HEK293 (cell line): ENCODE measurements around the gene THSD4.
"Not testable (repeated sequence)": the region's sequence is repeated elsewhere in the genome, so short reads cannot be mapped to it uniquely, and the experiment has no call there.

ENCODE experiments used
- CTCF ChIA-PET: fragments of 350-600 bp; formaldehyde crosslinking; extraction: SDS; loops from one replicate; lab custom pipeline; 2021; ENCODE audit warnings: antibody characterized with exemption; lab: Yijun Ruan, JAX
- POLR2A ChIA-PET: fragments of 300-600 bp; formaldehyde crosslinking; extraction: SDS; loops from one replicate; lab custom pipeline; 2020; ENCODE audit warnings: antibody characterized with exemption, inconsistent platforms; lab: Yijun Ruan, JAX
- H3K27ac ChIP-seq: fragments of 200-500 bp; sonication (Bioruptor generic); 2 replicates; pipeline ENCODE4 v1.5.1; 2014; ENCODE audit warnings: low read depth, low read length, control low read depth, inconsistent platforms; ENCODE audit errors: extremely low read depth
- H3K36me3 ChIP-seq, 2 experiments: fragments of 200-500 bp in 1 of 2; sonication (Bioruptor generic) in 1 of 2; 1 replicate in 1 of 2; 2 replicates in 1 of 2; pipeline ENCODE4 v1.5.1; 2014 to 2017; ENCODE audit warnings: inconsistent platforms in 2 of 2, low read length in 2 of 2; ENCODE audit not compliant: control insufficient read depth in 2 of 2, insufficient read depth in 1 of 2
- H3K4me1 ChIP-seq: fragments of 200-500 bp; sonication (Bioruptor generic); 2 replicates; pipeline ENCODE4 v1.5.1; 2014; ENCODE audit warnings: mild to moderate bottlenecking, low read length, inconsistent platforms; ENCODE audit not compliant: control insufficient read depth, insufficient read depth
- H3K4me3 ChIP-seq: 2 replicates; pipeline ENCODE4 v1.5.1; 2011; ENCODE audit warnings: low read depth, mild to moderate bottlenecking, control low read depth, low read length, moderate library complexity
- H3K9me3 ChIP-seq: fragments of 200-500 bp; sonication (Bioruptor generic); 2 replicates; pipeline ENCODE4 v1.5.1; 2014; ENCODE audit warnings: low read depth, low read length, inconsistent platforms; ENCODE audit not compliant: control insufficient read depth, insufficient read depth
- FEZF1 ChIP-seq: fragments of 450-650 bp; formaldehyde crosslinking; IDR thresholded peaks from 2 replicates; pipeline ENCODE4 v1.5.1; 2016; ENCODE audit warnings: missing biosample characterization, missing genetic modification characterization
- GLI2 ChIP-seq: fragments of 450-650 bp; formaldehyde crosslinking; IDR thresholded peaks from 2 replicates; pipeline ENCODE4; 2017; ENCODE audit warnings: missing biosample characterization, missing genetic modification characterization, low read depth, borderline replicate concordance
- GLI4 ChIP-seq: fragments of 450-650 bp; formaldehyde crosslinking; IDR thresholded peaks from 2 replicates; pipeline ENCODE4 v1.5.1; 2016; ENCODE audit warnings: missing biosample characterization, missing genetic modification characterization
- HIC1 ChIP-seq: fragments of 450-650 bp; formaldehyde crosslinking; IDR thresholded peaks from 2 replicates; pipeline ENCODE4 v1.5.1; 2016; ENCODE audit warnings: missing biosample characterization, missing genetic modification characterization
- HOXC10 ChIP-seq: sonication (generic); formaldehyde crosslinking; IDR thresholded peaks from 2 replicates; pipeline ENCODE4 v1.8.1; 2023; ENCODE audit warnings: mild to moderate bottlenecking, missing genetic modification reagents
- HOXD13 ChIP-seq: sonication (generic); formaldehyde crosslinking; IDR thresholded peaks from 2 replicates; pipeline ENCODE4 v1.8.0; 2022; ENCODE audit warnings: missing genetic modification reagents, borderline replicate concordance
- MZF1 ChIP-seq: fragments of 450-650 bp; formaldehyde crosslinking; IDR thresholded peaks from 2 replicates; pipeline ENCODE4 v1.5.1; 2017; ENCODE audit warnings: missing biosample characterization, missing genetic modification characterization, borderline replicate concordance
- PRDM4 ChIP-seq: fragments of 450-650 bp; formaldehyde crosslinking; IDR thresholded peaks from 2 replicates; pipeline ENCODE4 v1.5.1; 2017; ENCODE audit warnings: missing biosample characterization, missing genetic modification characterization
- TSHZ1 ChIP-seq: fragments of 450-650 bp; formaldehyde crosslinking; IDR thresholded peaks from 2 replicates; pipeline ENCODE4 v1.5.1; 2016; ENCODE audit warnings: missing biosample characterization, missing genetic modification characterization, borderline replicate concordance
- ZBTB1 ChIP-seq: fragments of 450-650 bp; formaldehyde crosslinking; IDR thresholded peaks from 2 replicates; pipeline ENCODE4 v1.5.1; 2016; ENCODE audit warnings: missing biosample characterization, missing genetic modification characterization
- ZBTB8A ChIP-seq: fragments of 450-650 bp; formaldehyde crosslinking; IDR thresholded peaks from 2 replicates; pipeline ENCODE4 v1.5.1; 2016; ENCODE audit warnings: missing biosample characterization, missing genetic modification characterization
- ZEB2 ChIP-seq: fragments of 450-650 bp; formaldehyde crosslinking; IDR thresholded peaks from 2 replicates; pipeline ENCODE4 v1.5.1; 2016; ENCODE audit warnings: missing biosample characterization, missing genetic modification characterization
- ZNF146 ChIP-seq: fragments of 450-650 bp; formaldehyde crosslinking; IDR thresholded peaks from 2 replicates; pipeline ENCODE4 v1.5.1; 2016; ENCODE audit warnings: missing biosample characterization, missing genetic modification characterization
- ZNF169 ChIP-seq: fragments of 450-650 bp; formaldehyde crosslinking; IDR thresholded peaks from 2 replicates; pipeline ENCODE4 v1.5.1; 2016; ENCODE audit warnings: missing biosample characterization, missing genetic modification characterization
- ZNF280D ChIP-seq: fragments of 450-650 bp; formaldehyde crosslinking; IDR thresholded peaks from 2 replicates; pipeline ENCODE4 v1.5.1; 2016; ENCODE audit warnings: missing biosample characterization, missing genetic modification characterization
- ZNF423 ChIP-seq: fragments of 450-650 bp; formaldehyde crosslinking; IDR thresholded peaks from 2 replicates; pipeline ENCODE4 v1.5.1; 2016; ENCODE audit warnings: missing biosample characterization, missing genetic modification characterization
- ZNF510 ChIP-seq: fragments of 450-650 bp; formaldehyde crosslinking; IDR thresholded peaks from 2 replicates; pipeline ENCODE4 v1.5.1; 2018; ENCODE audit warnings: mild to moderate bottlenecking, missing genetic modification characterization, missing biosample characterization; ENCODE audit not compliant: insufficient replicate concordance
- ZNF530 ChIP-seq: fragments of 450-650 bp; formaldehyde crosslinking; IDR thresholded peaks from 2 replicates; pipeline ENCODE4 v1.5.1; 2016; ENCODE audit warnings: low read depth, missing biosample characterization, missing genetic modification characterization
- ZNF555 ChIP-seq: fragments of 450-650 bp; formaldehyde crosslinking; conservative IDR thresholded peaks from 2 replicates; pipeline ENCODE4 v1.5.1; 2017; ENCODE audit warnings: missing biosample characterization, mild to moderate bottlenecking, missing genetic modification characterization, inconsistent platforms
- ZNF580 ChIP-seq: fragments of 450-650 bp; formaldehyde crosslinking; IDR thresholded peaks from 2 replicates; pipeline ENCODE4 v1.5.1; 2016; ENCODE audit warnings: missing biosample characterization, missing genetic modification characterization

The THSD4 gene

GRCh38 chr15:71319424-71319823, 204.2 kb downstream of the THSD4 start:
- peak; percentile 80 for TF ChIP-seq ZNF580 (tag by site-specific recombination)
- TF ChIP-seq ZNF280D (tag by site-specific recombination): peak; percentile 44; the same call in 1 of the 2 replicates
- TF ChIP-seq ZNF146 (tag by site-specific recombination): peak; percentile 98
- POLR2A ChIA-PET, H3K9me3 ChIP-seq, H3K4me1 ChIP-seq, H3K36me3 ChIP-seq, H3K27ac ChIP-seq, H3K4me3 ChIP-seq: not testable (repeated sequence)
- CTCF ChIA-PET: interaction anchor here (0.6 to 1.1 kb wide), 3 partner anchors 11 to 83 kb away, joined by 3 to 4 read pairs (median 3); no protein-coding TSS in a partner anchor

GRCh38 chr15:71319935-71320334, 204.7 kb downstream of the THSD4 start:
- Histone ChIP-seq H3K4me3 (no peak overlapping the region), H3K27ac (no peak overlapping the region), H3K4me1 (no peaks in the 10 kb centered on the region), H3K36me3 (no peaks in the 10 kb centered on the region), H3K9me3 (no peaks in the 10 kb centered on the region)
- POLR2A ChIA-PET: no interaction called here
- CTCF ChIA-PET: interaction anchor here (0.6 to 1.1 kb wide), 3 partner anchors 11 to 83 kb away, joined by 3 to 4 read pairs (median 3); no protein-coding TSS in a partner anchor
- TF ChIP-seq HOXC10: no peak
- no peak for TF ChIP-seq PRDM4

GRCh38 chr15:71323082-71323481, 207.8 kb downstream of the THSD4 start:
- Histone ChIP-seq H3K36me3 (no peaks in the 10 kb centered on the region), H3K4me3 (no peak overlapping the region), H3K9me3 (no peaks in the 10 kb centered on the region), H3K27ac (no peak overlapping the region), H3K4me1 (0 out of 2 replicates have a peak, but pooled peaks cover 6% of the 10 kb centered on the region)
- POLR2A ChIA-PET: interaction anchor here (0.7 kb wide), 1 partner anchor 117 kb away, joined by 4 read pairs; no protein-coding TSS in a partner anchor
- CTCF ChIA-PET: no interaction called here
- TF ChIP-seq ZNF555 (tag by site-specific recombination): no peak
- no peak for TF ChIP-seq FEZF1 (tag by site-specific recombination)
- TF ChIP-seq ZNF423: no peak
- no peak for TF ChIP-seq GLI4
- no peak for TF ChIP-seq HOXD13 (CRISPR knock-in tag)
- no peak for TF ChIP-seq HIC1 (tag by site-specific recombination)
- TF ChIP-seq MZF1 (tag by site-specific recombination): no peak
- TF ChIP-seq ZBTB1 (tag by site-specific recombination): no peak
- TF ChIP-seq ZEB2 (tag by site-specific recombination): no peak
- no peak for TF ChIP-seq ZBTB8A (tag by site-specific recombination)
- no peak for TF ChIP-seq ZNF530 (tag by site-specific recombination)
- TF ChIP-seq TSHZ1: no peak
- TF ChIP-seq ZNF510: no peak
- no peak for TF ChIP-seq GLI2
- no peak for TF ChIP-seq HOXC10
- no peak for TF ChIP-seq ZNF169 (tag by site-specific recombination)
